HG02938 (cell line): ENCODE data around the gene SYNGR3.
A peak's percentile ranks its signal among the peaks of the same experiment; 100 is the strongest.
"Not testable (repeated sequence)": the region's sequence is repeated elsewhere in the genome, so short reads cannot be mapped to it uniquely, and the experiment has no call there.

Experiments
- ATAC-seq: cut with Tn5 transposase; IDR thresholded peaks from one replicate; pipeline ENCODE4 v1.9.1; 2021; ENCODE audit warnings: mild to moderate bottlenecking, moderate library complexity; ENCODE audit not compliant: unreplicated experiment

Gene SYNGR3

GRCh38 chr16:2007081-2007836 is 17.5 kb downstream of the SYNGR3 start:
- no peak for ATAC-seq

GRCh38 chr16:2008009-2008526 is 18.3 kb downstream of the SYNGR3 start:
- ATAC-seq: no peak

- peak; percentile 7 for ATAC-seq
Observed at GRCh38 chr16:2008631-2009163, 18.9 kb downstream of the SYNGR3 start.

- ATAC-seq: peak; percentile 28
Observed at GRCh38 chr16:2009164-2009711, 19.5 kb downstream of the SYNGR3 start.

GRCh38 chr16:2009791-2010510 is 20.2 kb downstream of the SYNGR3 start, which contains the start of gene ZNF598:
Gene ZNF598 (minus strand): TSS chr16:2009821.
- ATAC-seq: peak; percentile 57

GRCh38 chr16:2011726-2012125 is 22.0 kb downstream of the SYNGR3 start:
- not testable (repeated sequence) for ATAC-seq

GRCh38 chr16:2013527-2013926 is 23.8 kb downstream of the SYNGR3 start:
- no peak for ATAC-seq

GRCh38 chr16:2015117-2015946 is 25.6 kb downstream of the SYNGR3 start:
- no peak for ATAC-seq

GRCh38 chr16:2015947-2016208 is 26.1 kb downstream of the SYNGR3 start:
- ATAC-seq: no peak

GRCh38 chr16:2016407-2016922 is 26.7 kb downstream of the SYNGR3 start:
- ATAC-seq: no peak

GRCh38 chr16:2019518-2019920 is 29.7 kb downstream of the SYNGR3 start, which contains the start of gene NPW:
Gene NPW (plus strand): TSS chr16:2019785.
- no peak for ATAC-seq

GRCh38 chr16:2019921-2020831 is 30.4 kb downstream of the SYNGR3 start:
- no peak for ATAC-seq

- no peak for ATAC-seq
Observed at GRCh38 chr16:2022723-2023091, 32.9 kb downstream of the SYNGR3 start.

- no peak for ATAC-seq
Observed at GRCh38 chr16:2023092-2024031, 33.6 kb downstream of the SYNGR3 start.

- no peak for ATAC-seq
Observed at GRCh38 chr16:2024032-2024420, 34.3 kb downstream of the SYNGR3 start.

GRCh38 chr16:2025251-2025650 is 35.5 kb downstream of the SYNGR3 start:
- no peak for ATAC-seq

GRCh38 chr16:2025878-2026460 is 36.2 kb downstream of the SYNGR3 start:
- ATAC-seq: no peak

GRCh38 chr16:2026461-2027023 is 36.8 kb downstream of the SYNGR3 start, which contains the start of gene NHERF2:
Gene NHERF2 (plus strand): TSS chr16:2026902. CDS start chr16:2027006, 104 bp downstream.
- ATAC-seq: no peak
